GM21423 (cell line): ENCODE measurements around the gene TEX28.
"Not testable (repeated sequence)": the region's sequence is repeated elsewhere in the genome, so short reads cannot be mapped to it uniquely, and the experiment has no call there.

Experiments
- ATAC-seq: cut with Tn5 transposase; IDR thresholded peaks from one replicate; pipeline ENCODE4 v1.9.1; 2021; ENCODE audit warnings: mild to moderate bottlenecking, moderate library complexity; ENCODE audit not compliant: unreplicated experiment

Gene TEX28

DNA sequence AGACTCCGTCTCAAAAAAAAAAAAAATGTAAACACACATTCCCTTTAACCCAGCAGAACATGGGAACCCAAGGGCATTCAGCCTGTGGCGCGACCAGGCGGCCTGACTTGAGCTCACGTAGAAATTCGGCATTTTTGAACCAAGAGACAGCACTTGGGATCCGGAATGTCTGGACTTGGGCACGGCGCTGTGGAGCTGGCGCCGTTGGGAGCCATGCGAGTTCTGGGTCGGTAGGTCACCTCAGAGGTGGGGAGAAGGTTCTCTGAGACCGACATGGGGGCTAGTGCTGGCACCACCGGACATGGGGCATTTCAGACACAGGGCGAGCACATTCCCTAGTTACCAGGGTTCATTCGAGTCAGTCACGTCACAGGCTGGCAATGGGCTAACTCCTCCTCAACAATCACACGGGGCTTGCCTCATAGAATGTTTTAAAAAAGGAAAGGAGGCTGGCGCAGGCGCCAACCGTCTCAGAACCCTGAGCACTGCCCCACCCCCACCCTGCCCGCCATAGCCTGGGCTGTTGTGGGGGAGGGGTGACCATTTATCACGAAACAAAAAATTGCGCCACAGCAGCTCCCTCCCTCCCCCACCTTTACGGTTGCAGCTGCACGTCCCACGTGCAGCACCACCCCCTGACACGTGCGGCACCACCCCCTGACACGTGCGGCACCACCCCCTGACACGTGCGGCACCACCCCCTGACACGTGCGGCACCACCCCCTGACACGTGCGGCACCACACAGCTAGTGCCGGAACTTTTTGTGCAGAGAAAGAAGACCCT lies at the start of gene TEX28:
TEX28 (minus strand) TSS at position 334 of the 784 bp plus-strand sequence. CDS start 3,007 bp downstream, outside the sequence.
- no peak for ATAC-seq

- ATAC-seq: not testable (repeated sequence)
Observed at GRCh38 chrX:154343620-154344019, 48.7 kb upstream of the TEX28 start.

GRCh38 chrX:154343063-154343462 lies 48.1 kb upstream of the TEX28 start:
- ATAC-seq: not testable (repeated sequence)

GRCh38 chrX:154341399-154342298 lies 46.7 kb upstream of the TEX28 start:
- peak; percentile 71 for ATAC-seq

- no peak for ATAC-seq
Observed at GRCh38 chrX:154334496-154334895, 39.6 kb upstream of the TEX28 start.

DNA sequence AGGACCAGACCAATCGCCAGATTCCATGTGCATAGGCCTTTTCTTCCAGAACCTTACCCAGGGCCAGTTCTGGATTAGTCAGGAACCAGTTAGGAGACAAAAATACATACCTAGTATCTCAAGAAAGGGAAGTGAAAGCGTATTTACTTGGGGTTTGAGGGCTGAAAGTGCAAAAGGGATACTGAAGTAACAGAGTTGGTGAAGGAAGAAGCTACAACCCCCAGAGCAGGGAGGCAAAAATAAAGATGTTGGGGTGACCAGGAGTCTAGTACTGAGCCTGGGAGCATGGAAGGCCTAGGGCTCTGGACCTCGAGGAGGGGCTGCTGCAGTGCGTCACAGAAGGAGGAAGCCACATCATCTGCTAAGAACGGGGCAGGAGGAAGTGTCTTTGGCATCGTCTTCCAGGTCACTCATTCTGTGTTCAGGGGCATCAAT lies 38.9 kb upstream of the TEX28 start:
- peak; percentile 75 for ATAC-seq

- no peak for ATAC-seq
Observed at GRCh38 chrX:154333116-154333515, 38.2 kb upstream of the TEX28 start.

DNA sequence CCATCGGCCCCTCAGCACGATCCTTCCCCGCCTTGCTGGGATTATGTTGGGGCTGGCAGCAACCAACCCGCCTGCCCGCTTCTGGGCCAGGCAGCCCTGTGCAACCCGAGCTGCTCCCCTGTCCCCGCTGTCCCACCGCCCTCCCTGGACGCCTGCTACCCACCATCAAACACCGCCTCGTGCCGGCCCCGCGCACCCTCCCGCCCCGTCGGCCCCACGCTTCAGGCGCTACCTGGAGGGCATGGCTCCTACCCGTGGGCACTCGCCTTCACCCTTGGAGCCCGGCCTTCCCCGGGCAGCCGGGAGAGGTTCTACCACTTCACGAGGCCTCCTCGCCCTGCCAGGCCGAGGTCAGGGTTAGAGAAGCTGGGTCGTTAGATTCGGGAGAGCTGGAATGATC lies 37.6 kb upstream of the TEX28 start:
- no peak for ATAC-seq

DNA sequence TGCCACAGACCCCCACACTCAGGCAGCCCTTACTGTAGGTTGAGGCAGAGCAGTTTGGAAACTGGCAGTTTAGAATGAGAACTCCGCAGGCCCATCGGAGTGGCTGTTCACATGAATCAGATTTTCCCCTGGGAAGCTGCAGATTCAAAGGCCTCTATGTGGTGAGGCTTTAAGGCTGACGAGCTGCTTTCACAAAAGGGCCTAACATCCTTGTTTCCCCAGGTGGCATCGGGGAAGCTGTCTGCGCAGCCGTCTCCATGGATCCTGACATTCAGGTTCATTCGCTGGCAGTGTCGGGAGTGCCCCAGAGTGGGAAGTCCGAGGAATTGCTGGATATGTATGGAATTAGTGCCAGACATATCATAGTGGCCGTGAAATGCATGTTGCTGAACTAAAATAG lies 34.4 kb upstream of the TEX28 start:
- ATAC-seq: no peak

DNA sequence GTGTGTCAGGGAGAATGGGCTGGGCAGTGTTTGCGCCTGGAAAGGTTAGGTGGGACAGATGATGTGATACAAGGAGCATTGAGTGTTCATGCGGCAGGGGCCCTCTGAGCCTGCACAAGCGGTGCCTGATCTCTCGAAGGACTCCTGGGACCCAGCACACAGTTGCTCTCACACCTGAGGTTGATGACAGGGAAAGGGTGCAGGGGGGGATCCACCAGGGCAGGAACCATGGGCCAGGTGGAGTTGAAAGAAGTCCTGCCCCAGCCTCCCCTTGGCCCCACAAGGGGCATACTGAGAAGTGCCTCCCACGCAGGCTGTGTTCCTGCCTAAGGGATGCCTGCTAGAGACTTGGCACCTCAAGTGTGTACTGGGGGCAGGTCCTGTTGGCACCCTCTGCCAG lies 33.7 kb upstream of the TEX28 start:
- ATAC-seq: no peak

- no peak for ATAC-seq
Observed at GRCh38 chrX:154327038-154327820, 32.3 kb upstream of the TEX28 start.

DNA sequence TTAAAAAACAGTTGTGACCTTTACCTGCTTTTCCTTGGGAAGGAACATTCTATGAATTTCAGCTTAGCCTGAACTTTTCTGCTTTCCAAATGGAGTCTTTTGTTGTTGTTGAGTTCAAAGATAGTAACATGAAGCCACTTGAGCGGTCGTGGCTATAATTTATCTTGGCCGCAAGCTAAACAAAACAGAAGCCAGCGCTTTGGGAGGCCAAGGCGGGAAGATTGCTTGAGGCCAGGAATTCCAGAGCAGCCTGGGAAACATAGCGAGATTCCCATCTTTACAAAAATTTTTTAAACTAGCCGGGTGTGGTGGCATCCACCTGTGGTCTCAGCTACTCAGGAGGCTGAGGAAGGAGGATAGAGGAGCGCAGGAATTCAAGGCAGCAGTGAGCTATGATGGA lies 30.6 kb upstream of the TEX28 start:
- no peak for ATAC-seq

- no peak for ATAC-seq
Observed at GRCh38 chrX:154323537-154323936, 28.6 kb upstream of the TEX28 start.

GRCh38 chrX:154322890-154323289 lies 28.0 kb upstream of the TEX28 start:
- ATAC-seq: no peak

DNA sequence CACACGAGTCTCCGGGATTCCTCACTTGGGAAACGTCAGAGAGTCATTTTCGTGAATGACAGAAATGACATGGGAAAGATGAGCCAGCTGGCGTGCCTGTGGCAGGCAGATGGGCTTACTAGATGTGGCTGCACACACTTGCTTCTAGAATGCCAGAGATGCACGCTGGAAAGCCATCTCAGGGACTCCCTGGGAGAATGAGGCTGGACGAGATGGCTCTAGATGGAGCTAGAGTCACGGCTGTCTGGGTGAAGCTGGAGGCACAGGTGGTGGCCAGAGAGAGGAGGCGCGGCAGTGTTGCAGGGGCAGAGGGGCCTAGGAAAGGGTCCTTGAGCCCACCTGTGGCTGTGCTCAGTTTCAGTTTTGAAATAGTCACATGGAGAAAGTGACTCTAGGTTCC lies 26.7 kb upstream of the TEX28 start:
- ATAC-seq: no peak

- ATAC-seq: no peak
Observed at GRCh38 chrX:154321152-154321551, 26.2 kb upstream of the TEX28 start.

- ATAC-seq: no peak
Observed at GRCh38 chrX:154320406-154320805, 25.5 kb upstream of the TEX28 start.

DNA sequence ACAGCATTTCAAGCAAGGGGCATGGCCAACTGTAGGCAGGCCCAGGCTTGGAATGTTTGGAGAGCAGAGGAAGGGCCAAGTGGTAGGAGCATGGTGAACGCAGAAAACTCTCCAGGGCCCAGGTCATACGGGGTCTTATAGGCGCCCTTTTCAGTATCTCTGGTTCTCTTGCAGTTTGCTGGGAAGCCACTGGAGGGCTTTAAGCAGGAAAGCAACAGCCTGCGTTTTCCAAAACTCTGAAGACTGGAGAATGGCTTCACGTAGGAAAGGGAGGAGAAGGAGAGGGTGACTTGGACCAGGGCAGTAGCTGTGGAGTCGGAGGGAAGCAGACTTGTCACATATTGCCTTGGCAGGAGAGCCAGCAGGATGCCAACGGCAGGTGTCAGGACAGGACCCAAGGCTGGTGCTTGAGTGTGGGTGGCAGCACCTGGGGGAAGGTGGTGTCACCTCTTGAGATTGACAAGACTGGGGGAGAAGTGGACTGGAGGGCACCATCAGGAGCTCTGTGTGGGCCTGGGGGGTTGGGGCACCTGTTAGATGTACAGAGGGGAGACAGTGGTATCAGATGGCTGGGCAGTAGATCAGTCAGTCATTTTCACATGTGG lies 22.6 kb upstream of the TEX28 start:
- ATAC-seq: no peak

DNA sequence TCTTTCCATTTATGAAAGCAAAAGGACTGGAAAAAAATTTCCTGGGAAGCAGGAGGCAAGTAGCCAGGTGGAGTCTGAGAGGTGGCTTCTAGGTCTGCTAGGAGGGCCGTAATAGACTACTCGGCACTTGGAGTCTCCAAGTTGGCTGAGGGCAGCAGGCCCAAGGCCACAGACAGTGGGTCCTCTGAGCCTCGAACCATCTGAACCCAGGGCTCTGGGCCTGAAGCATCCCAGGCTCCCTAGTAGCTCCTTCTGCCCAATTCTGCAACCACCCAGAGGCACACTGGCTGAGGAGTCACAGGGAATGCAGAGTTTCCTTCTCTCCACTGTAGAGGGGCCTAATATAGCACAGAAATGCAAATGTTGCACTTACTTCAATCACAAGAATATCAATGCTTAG lies 20.5 kb upstream of the TEX28 start:
- no peak for ATAC-seq

GRCh38 chrX:154313147-154313546 lies 18.2 kb upstream of the TEX28 start:
- ATAC-seq: no peak

GRCh38 chrX:154312116-154312515 lies 17.2 kb upstream of the TEX28 start:
- no peak for ATAC-seq
